T-helper 2 cell treated with Interferon-gamma antibody and Interleukin-4, amounts not matched to agents 100 ng/mL and 5 ng/mL, for 36 hours (primary cell): ENCODE measurements around the gene BCL6. TPM values are rescaled to one million over a fixed set of nuclear protein-coding genes. Genes with fewer than 3 reads are reported as not detected.

Experiments
- intact Hi-C: fragments of 100-400 bp; cut with micrococcal nuclease; formaldehyde crosslinking; loops from one replicate; pipeline ENCODE4 v1.15.1; 2023
- total RNA-seq: library from RNA; stranded (reverse); gene quantifications from 2 replicates; pipeline ENCODE4 v1.2.3, GENCODE V29; 2022

Gene BCL6
- total RNA-seq, 1 donor from 2014 or later, result 12.8 TPM

GRCh38 chr3:187720337-187720670 is 25.0 kb downstream of the BCL6 start:
- intact Hi-C loops, result no loop called here

GRCh38 chr3:187719628-187720336 is 25.5 kb downstream of the BCL6 start:
- intact Hi-C loops, result no loop called here

- intact Hi-C loops, result no loop called here
These were observed 26.5 kb downstream of the BCL6 start for GRCh38 chr3:187718802-187719201.

- intact Hi-C loops, result no loop called here
These were observed 27.7 kb downstream of the BCL6 start for GRCh38 chr3:187717572-187717971.

- intact Hi-C loops, result loop anchor here (1.0 kb wide), 3 partner anchors 35 to 395 kb away; no protein-coding TSS in a partner anchor
These were observed 30.8 kb downstream of the BCL6 start for GRCh38 chr3:187714404-187714979.

GRCh38 chr3:187713504-187713903 is 31.8 kb downstream of the BCL6 start:
- intact Hi-C loops, result loop anchor here (1.0 kb wide), 1 partner anchor 493 kb away; no protein-coding TSS in a partner anchor

GRCh38 chr3:187709155-187709554 is 36.1 kb downstream of the BCL6 start:
- intact Hi-C loops, result no loop called here

- intact Hi-C loops, result no loop called here
These were observed 36.6 kb downstream of the BCL6 start for GRCh38 chr3:187708696-187709095.

- intact Hi-C loops, result no loop called here
These were observed 38.3 kb downstream of the BCL6 start for GRCh38 chr3:187706971-187707370.

- intact Hi-C loops, result no loop called here
These were observed 40.1 kb downstream of the BCL6 start for GRCh38 chr3:187705164-187705563.

GRCh38 chr3:187702507-187703033 is 42.7 kb downstream of the BCL6 start, which contains the start of gene RTP2:
TSS of gene RTP2 (minus strand) at chr3:187702557. CDS start at chr3:187702128, 429 bp downstream.
- intact Hi-C loops, result no loop called here

- intact Hi-C loops, result no loop called here
These were observed 45.0 kb downstream of the BCL6 start for GRCh38 chr3:187700249-187700648.

- intact Hi-C loops, result no loop called here
These were observed 46.5 kb downstream of the BCL6 start for GRCh38 chr3:187698499-187699399.

GRCh38 chr3:187696021-187696420 is 49.2 kb downstream of the BCL6 start:
- intact Hi-C loops, result no loop called here

GRCh38 chr3:187695449-187695848 is 49.8 kb downstream of the BCL6 start:
- intact Hi-C loops, result no loop called here

GRCh38 chr3:187694801-187695200 is 50.5 kb downstream of the BCL6 start:
- intact Hi-C loops, result no loop called here

GRCh38 chr3:187693431-187693830 is 51.8 kb downstream of the BCL6 start:
- intact Hi-C loops, result no loop called here

- intact Hi-C loops, result no loop called here
These were observed 55.3 kb downstream of the BCL6 start for GRCh38 chr3:187689984-187690383.

GRCh38 chr3:187686621-187687273 is 58.5 kb downstream of the BCL6 start:
- intact Hi-C loops, result no loop called here

GRCh38 chr3:187685948-187686347 is 59.3 kb downstream of the BCL6 start:
- intact Hi-C loops, result no loop called here

- intact Hi-C loops, result no loop called here
These were observed 60.4 kb downstream of the BCL6 start for GRCh38 chr3:187684880-187685279.
